HG03565 (cell line): ENCODE measurements around the gene NSUN2.
A peak's percentile ranks its signal among the peaks of the same experiment; 100 is the strongest.
"Not testable (repeated sequence)": the region's sequence is repeated elsewhere in the genome, so short reads cannot be mapped to it uniquely, and the experiment has no call there.

Experiments used
- ATAC-seq: cut with Tn5 transposase; IDR thresholded peaks from one replicate; pipeline ENCODE4 v1.9.1; 2021; ENCODE audit warnings: mild to moderate bottlenecking, moderate library complexity; ENCODE audit not compliant: unreplicated experiment

Gene NSUN2

GRCh38 chr5:6645571-6646362, 12.9 kb upstream of the NSUN2 start:
- not testable (repeated sequence) for ATAC-seq

GRCh38 chr5:6644794-6645241, 12.0 kb upstream of the NSUN2 start:
- no peak for ATAC-seq

GRCh38 chr5:6642655-6643054, 9.8 kb upstream of the NSUN2 start:
- no peak for ATAC-seq

GRCh38 chr5:6638236-6638635, 5.4 kb upstream of the NSUN2 start:
- no peak for ATAC-seq

- ATAC-seq = no peak
These were observed 4.7 kb upstream of the NSUN2 start for GRCh38 chr5:6637590-6637989.

- no peak for ATAC-seq
These were observed 4.2 kb upstream of the NSUN2 start for GRCh38 chr5:6637022-6637421.

GRCh38 chr5:6636293-6636692, 3.4 kb upstream of the NSUN2 start:
- ATAC-seq = no peak

GRCh38 chr5:6634788-6635430, 2.1 kb upstream of the NSUN2 start:
- ATAC-seq = no peak

- ATAC-seq = no peak
These were observed 1.5 kb upstream of the NSUN2 start for GRCh38 chr5:6634306-6634705.

- ATAC-seq = peak; percentile 50
These were observed 813 bp upstream of the NSUN2 start for GRCh38 chr5:6633469-6634245.

GRCh38 chr5:6632324-6632887, 438 bp downstream of the NSUN2 start:
- ATAC-seq = peak; percentile 7

- no peak for ATAC-seq
These were observed 1.4 kb downstream of the NSUN2 start for GRCh38 chr5:6631441-6631840.

GRCh38 chr5:6626508-6626907, 6.3 kb downstream of the NSUN2 start:
- no peak for ATAC-seq

GRCh38 chr5:6623941-6624340, 8.9 kb downstream of the NSUN2 start:
- no peak for ATAC-seq

GRCh38 chr5:6623228-6623627, 9.6 kb downstream of the NSUN2 start:
- no peak for ATAC-seq

- ATAC-seq = no peak
These were observed 16.2 kb downstream of the NSUN2 start for GRCh38 chr5:6616632-6617031.

GRCh38 chr5:6615034-6615815, 17.6 kb downstream of the NSUN2 start:
- ATAC-seq = no peak

GRCh38 chr5:6611334-6612256, 21.2 kb downstream of the NSUN2 start:
- no peak for ATAC-seq

- no peak for ATAC-seq
These were observed 24.8 kb downstream of the NSUN2 start for GRCh38 chr5:6608016-6608415.

GRCh38 chr5:6607559-6607936, 25.3 kb downstream of the NSUN2 start:
- no peak for ATAC-seq
